Tibial nerve (tissue), 4 donors: ENCODE results near the gene PEX19. TPM values are rescaled to one million over a fixed set of nuclear protein-coding genes. Genes with fewer than 3 reads are reported as not detected.

Source experiments
- DNase-seq, 2 donors: peaks; one replicate each; pipeline ENCODE4 v3.0.0-alpha.2; 2019; ENCODE audit warnings: low spot score in 2 of 2
- H3K27ac ChIP-seq, 4 donors: fragments of 200-600 bp; sonication (generic) in 3 of 4; one replicate each; pipeline ENCODE4 v1.5.1; 2017 to 2019; ENCODE audit warnings: mild to moderate bottlenecking in 1 of 4
- H3K27me3 ChIP-seq, 2 donors: fragments of 200-600 bp; sonication (generic) in 1 of 2; one replicate each; pipeline versions ENCODE4 v1.5.1 to v1.6.0; 2017 to 2019
- H3K36me3 ChIP-seq, 3 donors: fragments of 200-600 bp; sonication (generic); one replicate each; pipeline ENCODE4 v1.5.1; 2018 to 2019
- H3K4me1 ChIP-seq, 4 donors: fragments of 200-600 bp; sonication (generic) in 3 of 4; one replicate each; pipeline ENCODE4 v1.5.1; 2017 to 2019
- H3K4me3 ChIP-seq, 4 donors: fragments of 200-600 bp; sonication (generic) in 3 of 4; one replicate each; pipeline ENCODE4 v1.5.1; 2017 to 2019; ENCODE audit warnings: mild to moderate bottlenecking in 1 of 4, moderate library complexity in 1 of 4
- H3K9me3 ChIP-seq, 4 donors: fragments of 200-600 bp; sonication (generic) in 3 of 4; one replicate each; pipeline ENCODE4 v1.5.1; 2017 to 2019
- CTCF ChIP-seq, 5 experiments: fragments of 200-600 bp in 3 of 5; fragments of 450-650 bp in 2 of 5; sonication (generic) in 3 of 5; IDR thresholded peaks; one replicate each; pipeline ENCODE4 v1.5.1; 2016 to 2019; ENCODE audit warnings: antibody characterized with exemption in 5 of 5, mild to moderate bottlenecking in 3 of 5, moderate library complexity in 2 of 5
- EP300 ChIP-seq, 2 donors: sonication (generic); formaldehyde crosslinking; IDR thresholded peaks; one replicate each; pipeline ENCODE4 v1.6.1; 2017; ENCODE audit warnings: antibody characterized with exemption in 2 of 2, mild to moderate bottlenecking in 1 of 2
- POLR2A ChIP-seq, 2 donors: fragments of 450-650 bp; IDR thresholded peaks; one replicate each; pipeline ENCODE4 v1.6.1; 2017; ENCODE audit warnings: antibody characterized with exemption in 2 of 2, mild to moderate bottlenecking in 2 of 2, moderate library complexity in 2 of 2
- WGBS, 2 donors: methylation state at CpG; one replicate each; pipeline ENCODE4 v1.1.5; 2018; 5-methylcytosine and 5-hydroxymethylcytosine counted together
- total RNA-seq, 4 donors: library from RNA; depleted of rRNA; stranded (reverse); fragments of >200 nt; gene quantifications; one replicate each; pipeline ENCODE4 v1.1.0, GENCODE V29; 2016

Gene PEX19
- total RNA-seq, 4 donors from 2014 or later: 66.6 to 85.9 (median 71.6) TPM

GRCh38 chr1:160282807-160283206 lies 2.1 kb downstream of the PEX19 start:
- Histone ChIP-seq H3K27me3 (no peaks in the 10 kb centered on the region), H3K27ac (no peak overlapping the region), H3K4me3 (no peak overlapping the region), H3K9me3 (no peaks in the 10 kb centered on the region), H3K4me1 (peaks cover 0 to 24% (median 15%) of the 10 kb centered on the region in 4 donors), H3K36me3 (peaks cover 9 to 54% (median 21%) of the 10 kb centered on the region in 3 donors)
- no peak for TF ChIP-seq POLR2A (IDR thresholded peaks at IDR 0.05)
- no peak for TF ChIP-seq CTCF (IDR thresholded peaks at IDR 0.05)
- TF ChIP-seq EP300 (IDR thresholded peaks at IDR 0.05): no peak
- WGBS, 2 donors: 89 to 91% methylated on average over 7 of the region's 7 CpGs
- DNase-seq: no peak

GRCh38 chr1:160277987-160278386 lies 6.9 kb downstream of the PEX19 start:
- TF ChIP-seq POLR2A (IDR thresholded peaks at IDR 0.05): no peak
- TF ChIP-seq CTCF (IDR thresholded peaks at IDR 0.05): no peak
- TF ChIP-seq EP300 (IDR thresholded peaks at IDR 0.05): no peak
- Histone ChIP-seq H3K4me1 (peaks cover 0 to 3% (median 0%) of the 10 kb centered on the region in 4 donors), H3K27me3 (no peaks in the 10 kb centered on the region), H3K4me3 (no peak overlapping the region), H3K27ac (no peak overlapping the region), H3K9me3 (no peaks in the 10 kb centered on the region), H3K36me3 (peaks cover 9 to 73% (median 21%) of the 10 kb centered on the region in 3 donors)
- 83 to 86% methylated on average over 4 of the region's 4 CpGs for WGBS, 2 donors
- DNase-seq: no peak

GRCh38 chr1:160277330-160277729 lies 7.6 kb downstream of the PEX19 start:
- Histone ChIP-seq H3K36me3 (peaks cover 9 to 66% (median 21%) of the 10 kb centered on the region in 3 donors), H3K4me1 (no peaks in the 10 kb centered on the region), H3K27ac (no peak overlapping the region), H3K4me3 (no peak overlapping the region), H3K27me3 (no peaks in the 10 kb centered on the region), H3K9me3 (no peaks in the 10 kb centered on the region)
- TF ChIP-seq EP300 (IDR thresholded peaks at IDR 0.05) (no peak), CTCF (IDR thresholded peaks at IDR 0.05) (no peak), POLR2A (IDR thresholded peaks at IDR 0.05) (no peak)
- WGBS, 2 donors: 83 to 85% methylated on average over 2 of the region's 2 CpGs
- no peak for DNase-seq

- H3K4me3 ChIP-seq: no peak overlapping the region
- H3K27ac ChIP-seq: no peak overlapping the region
- TF ChIP-seq POLR2A (IDR thresholded peaks at IDR 0.05) (no peak), EP300 (IDR thresholded peaks at IDR 0.05) (no peak), CTCF (IDR thresholded peaks at IDR 0.05) (no peak)
- peaks cover 0 to 4% (median 0%) of the 10 kb centered on the region in 3 donors for H3K36me3 ChIP-seq
- H3K27me3 ChIP-seq: no peaks in the 10 kb centered on the region
- DNase-seq: no peak
- no peaks in the 10 kb centered on the region for H3K9me3 ChIP-seq
- H3K4me1 ChIP-seq: no peaks in the 10 kb centered on the region
- WGBS, 2 donors: 91 to 95% methylated on average over 1 of the region's 1 CpG
These were observed 13.9 kb downstream of the PEX19 start for GRCh38 chr1:160271025-160271424.

- H3K27ac ChIP-seq: no peak overlapping the region
- TF ChIP-seq CTCF (IDR thresholded peaks at IDR 0.05) (no peak), POLR2A (IDR thresholded peaks at IDR 0.05) (no peak), EP300 (IDR thresholded peaks at IDR 0.05) (no peak)
- H3K4me3 ChIP-seq: no peak overlapping the region
- no peaks in the 10 kb centered on the region for H3K9me3 ChIP-seq
- 81 to 85% methylated on average over 9 of the region's 10 CpGs for WGBS, 2 donors
- H3K4me1 ChIP-seq: peaks cover 0 to 6% (median 0%) of the 10 kb centered on the region in 4 donors
- H3K36me3 ChIP-seq: no peaks in the 10 kb centered on the region
- no peaks in the 10 kb centered on the region for H3K27me3 ChIP-seq
- DNase-seq: no peak
These were observed 17.5 kb downstream of the PEX19 start for GRCh38 chr1:160267284-160267991.
